NCI-H2029 treated with DMSO at 0.1 percent for 48 hours (cell line): Measurements from ENCODE around the gene VCAN.
A peak's percentile ranks its signal among the peaks of the same experiment; 100 is the strongest.

Source experiments
- DNase-seq: peaks from one replicate; lab custom pipeline; 2025; lab: John Stamatoyannopoulos, UW

VCAN gene

DNA sequence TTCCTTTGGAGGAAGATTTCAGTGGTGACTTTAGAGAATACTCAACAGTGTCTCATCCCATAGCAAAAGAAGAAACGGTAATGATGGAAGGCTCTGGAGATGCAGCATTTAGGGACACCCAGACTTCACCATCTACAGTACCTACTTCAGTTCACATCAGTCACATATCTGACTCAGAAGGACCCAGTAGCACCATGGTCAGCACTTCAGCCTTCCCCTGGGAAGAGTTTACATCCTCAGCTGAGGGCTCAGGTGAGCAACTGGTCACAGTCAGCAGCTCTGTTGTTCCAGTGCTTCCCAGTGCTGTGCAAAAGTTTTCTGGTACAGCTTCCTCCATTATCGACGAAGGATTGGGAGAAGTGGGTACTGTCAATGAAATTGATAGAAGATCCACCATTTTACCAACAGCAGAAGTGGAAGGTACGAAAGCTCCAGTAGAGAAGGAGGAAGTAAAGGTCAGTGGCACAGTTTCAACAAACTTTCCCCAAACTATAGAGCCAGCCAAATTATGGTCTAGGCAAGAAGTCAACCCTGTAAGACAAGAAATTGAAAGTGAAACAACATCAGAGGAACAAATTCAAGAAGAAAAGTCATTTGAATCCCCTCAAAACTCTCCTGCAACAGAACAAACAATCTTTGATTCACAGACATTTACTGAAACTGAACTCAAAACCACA is 67.4 kb downstream of the VCAN start:
- no peak for DNase-seq

DNA sequence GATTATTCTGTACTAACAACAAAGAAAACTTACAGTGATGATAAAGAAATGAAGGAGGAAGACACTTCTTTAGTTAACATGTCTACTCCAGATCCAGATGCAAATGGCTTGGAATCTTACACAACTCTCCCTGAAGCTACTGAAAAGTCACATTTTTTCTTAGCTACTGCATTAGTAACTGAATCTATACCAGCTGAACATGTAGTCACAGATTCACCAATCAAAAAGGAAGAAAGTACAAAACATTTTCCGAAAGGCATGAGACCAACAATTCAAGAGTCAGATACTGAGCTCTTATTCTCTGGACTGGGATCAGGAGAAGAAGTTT is 67.9 kb downstream of the VCAN start:
- DNase-seq = no peak

DNA sequence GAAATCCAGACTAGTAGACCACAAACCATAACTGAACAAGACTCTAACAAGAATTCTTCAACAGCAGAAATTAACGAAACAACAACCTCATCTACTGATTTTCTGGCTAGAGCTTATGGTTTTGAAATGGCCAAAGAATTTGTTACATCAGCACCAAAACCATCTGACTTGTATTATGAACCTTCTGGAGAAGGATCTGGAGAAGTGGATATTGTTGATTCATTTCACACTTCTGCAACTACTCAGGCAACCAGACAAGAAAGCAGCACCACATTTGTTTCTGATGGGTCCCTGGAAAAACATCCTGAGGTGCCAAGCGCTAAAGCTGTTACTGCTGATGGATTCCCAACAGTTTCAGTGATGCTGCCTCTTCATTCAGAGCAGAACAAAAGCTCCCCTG is 68.6 kb downstream of the VCAN start:
- no peak for DNase-seq

DNA sequence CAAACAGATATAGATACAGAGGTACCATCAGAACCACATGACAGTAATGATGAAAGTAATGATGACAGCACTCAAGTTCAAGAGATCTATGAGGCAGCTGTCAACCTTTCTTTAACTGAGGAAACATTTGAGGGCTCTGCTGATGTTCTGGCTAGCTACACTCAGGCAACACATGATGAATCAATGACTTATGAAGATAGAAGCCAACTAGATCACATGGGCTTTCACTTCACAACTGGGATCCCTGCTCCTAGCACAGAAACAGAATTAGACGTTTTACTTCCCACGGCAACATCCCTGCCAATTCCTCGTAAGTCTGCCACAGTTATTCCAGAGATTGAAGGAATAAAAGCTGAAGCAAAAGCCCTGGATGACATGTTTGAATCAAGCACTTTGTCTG is 69.2 kb downstream of the VCAN start:
- no peak for DNase-seq

DNA sequence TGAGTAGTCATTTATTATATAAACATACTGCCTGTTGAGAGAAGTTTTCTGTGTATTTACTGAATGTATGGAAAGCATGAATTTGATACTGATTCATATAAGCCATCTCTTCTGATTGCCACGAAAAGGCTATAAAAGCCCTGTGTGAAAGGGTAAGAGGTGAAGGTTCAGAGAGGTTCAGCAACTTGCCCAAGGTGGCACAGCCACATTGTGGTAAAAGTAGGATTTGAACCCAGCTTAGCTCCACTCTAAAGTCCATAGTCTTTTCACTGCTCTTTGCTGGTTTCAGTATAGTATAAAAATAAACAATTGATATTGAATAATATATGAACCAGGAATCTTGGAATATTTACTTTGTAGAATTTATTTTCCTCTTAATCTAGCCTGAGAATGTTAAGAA is 71.3 kb downstream of the VCAN start:
- no peak for DNase-seq

DNA sequence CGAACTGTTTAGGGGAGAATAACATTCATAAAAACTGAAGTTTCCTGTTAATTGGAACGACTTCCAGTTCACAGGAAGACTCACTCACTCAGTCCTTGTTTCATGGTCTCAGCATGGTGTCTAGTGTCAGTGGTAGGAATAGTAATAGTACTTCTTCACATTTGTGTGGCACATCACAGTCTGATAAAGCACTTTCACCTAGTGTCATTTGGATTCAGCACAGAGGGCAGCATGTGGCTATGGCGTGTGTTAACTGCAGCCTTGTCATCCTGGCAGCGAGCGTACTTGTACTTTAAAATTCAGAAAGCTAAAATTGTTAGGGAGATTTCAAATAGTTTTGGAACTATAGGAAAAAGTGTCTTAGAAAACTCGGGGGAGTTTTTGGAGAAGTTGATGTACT is 72.4 kb downstream of the VCAN start:
- DNase-seq = no peak

DNA sequence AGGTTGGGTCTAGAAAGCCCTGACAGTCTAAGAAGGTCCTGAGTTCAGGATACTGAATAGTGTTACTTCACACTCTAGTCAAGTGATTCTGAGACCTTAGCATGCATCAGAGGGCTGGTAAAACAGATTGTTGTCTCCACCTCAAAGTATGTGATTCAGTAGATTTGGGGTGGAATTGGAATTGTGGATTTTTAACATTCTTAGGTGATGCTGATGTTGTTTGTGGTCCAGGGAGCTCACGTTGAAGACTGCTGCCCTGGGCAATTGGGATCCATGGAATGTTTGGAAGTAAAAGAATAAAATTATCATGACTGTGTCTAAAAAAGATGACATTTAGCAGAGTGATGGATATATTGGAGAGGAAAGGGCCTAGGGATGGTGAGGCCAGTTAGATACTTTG is 75.6 kb downstream of the VCAN start:
- DNase-seq = no peak

DNA sequence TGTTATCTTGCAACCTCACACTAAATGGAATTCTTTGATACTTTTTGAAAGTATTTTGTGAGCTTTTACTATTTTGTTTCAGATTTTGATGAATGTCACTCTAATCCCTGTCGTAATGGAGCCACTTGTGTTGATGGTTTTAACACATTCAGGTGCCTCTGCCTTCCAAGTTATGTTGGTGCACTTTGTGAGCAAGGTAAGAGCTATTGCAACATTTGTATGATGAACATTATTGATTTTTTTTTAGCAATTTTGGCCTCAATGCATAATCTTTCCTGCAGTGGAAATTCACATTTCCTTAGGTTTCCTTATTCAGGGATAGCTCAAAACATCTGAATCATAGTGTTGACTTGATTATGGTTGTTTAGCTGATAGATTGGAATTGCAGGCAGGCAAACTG is 76.3 kb downstream of the VCAN start:
- no peak for DNase-seq

DNA sequence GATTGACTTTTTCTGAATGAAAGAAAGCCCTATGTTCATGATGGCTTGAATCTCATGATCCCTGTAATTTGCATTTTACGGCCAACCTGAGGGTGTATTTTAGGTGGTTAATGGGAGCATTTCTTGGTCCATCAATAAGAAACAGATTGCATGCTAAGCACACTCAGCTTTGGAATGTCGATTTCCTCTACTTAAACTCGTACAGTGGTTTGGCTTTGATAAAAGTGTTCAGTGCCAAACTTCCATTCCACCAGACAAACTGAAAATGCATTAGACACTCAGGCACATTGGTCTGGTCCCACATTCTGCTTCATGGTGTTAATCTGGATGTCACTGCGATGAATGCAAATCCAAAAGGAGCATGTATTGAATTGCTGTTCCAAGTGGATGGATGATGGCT is 77.0 kb downstream of the VCAN start:
- DNase-seq = no peak

DNA sequence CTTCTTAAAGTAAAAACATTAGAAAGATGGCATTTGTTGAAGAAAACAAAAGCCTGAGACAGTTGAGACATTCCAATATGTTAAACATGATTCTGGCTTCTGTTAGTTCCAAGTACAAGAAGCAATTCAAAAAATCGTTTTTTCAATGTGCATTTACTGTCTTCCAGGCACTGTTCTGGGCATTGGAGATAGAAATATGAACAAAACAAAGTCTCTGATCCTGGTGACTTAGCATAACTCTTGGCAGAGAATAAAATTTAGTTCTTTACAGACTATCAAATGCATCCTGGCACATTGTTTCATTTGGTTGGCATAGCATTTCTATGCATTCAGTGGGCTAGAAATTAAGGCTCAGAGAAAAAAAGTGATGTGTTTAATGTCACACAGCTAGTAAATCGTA is 77.5 kb downstream of the VCAN start:
- no peak for DNase-seq

DNA sequence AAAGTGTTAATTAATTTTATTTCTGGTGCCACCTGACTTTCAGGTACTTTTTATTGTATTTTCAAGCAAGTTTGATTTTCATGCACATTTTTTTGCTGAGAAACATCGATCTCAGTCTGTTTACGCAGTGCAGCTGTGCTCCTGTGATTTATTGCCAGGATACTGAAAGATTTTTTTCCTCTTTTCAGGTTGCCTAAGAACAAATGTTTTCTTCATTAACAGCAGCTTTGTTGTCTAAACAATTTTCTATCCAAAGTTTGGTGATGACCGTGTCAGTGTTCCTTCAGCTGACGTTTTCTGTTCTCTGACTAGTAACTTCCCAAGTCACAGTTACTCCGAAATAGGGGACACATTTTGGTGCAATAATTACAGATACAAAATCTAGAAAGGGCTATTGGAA is 78.1 kb downstream of the VCAN start:
- DNase-seq = no peak

DNA sequence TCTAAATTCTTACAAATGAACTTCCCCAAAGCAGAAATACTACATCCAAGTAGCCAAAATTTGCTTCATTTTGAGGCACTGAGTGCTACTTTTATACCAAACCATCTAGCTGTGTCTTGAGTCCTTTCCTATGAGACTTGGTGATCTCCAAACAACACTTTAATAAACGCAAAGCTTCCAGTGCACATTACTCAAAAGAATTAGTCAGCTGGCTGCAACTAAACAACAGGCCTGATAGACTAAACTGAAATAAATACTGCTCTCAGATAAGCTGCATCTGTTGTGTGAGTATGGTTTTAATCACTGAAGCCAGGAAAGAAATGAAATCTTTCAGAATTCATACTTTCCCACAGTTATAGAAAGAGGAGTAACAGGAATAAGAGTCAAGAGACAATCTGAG is 80.3 kb downstream of the VCAN start:
- DNase-seq = no peak

DNA sequence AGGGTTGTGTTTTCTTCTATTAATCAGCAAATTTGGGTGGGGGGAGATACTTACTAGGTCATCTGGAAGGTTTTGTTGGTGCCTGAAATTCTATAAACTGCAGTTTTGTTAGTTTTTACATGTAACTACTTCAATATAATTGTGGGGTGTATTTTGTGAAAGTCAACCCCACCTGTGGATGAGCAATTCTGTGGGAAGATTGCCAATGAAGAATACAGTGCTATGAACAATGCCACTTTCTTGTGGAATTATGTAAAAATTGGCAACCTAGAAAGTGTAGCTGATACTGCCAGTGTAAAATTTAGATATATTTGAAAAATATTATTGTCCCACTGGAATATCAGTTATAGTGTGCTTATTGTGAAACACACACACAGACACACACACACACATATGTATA is 80.7 kb downstream of the VCAN start:
- no peak for DNase-seq

DNA sequence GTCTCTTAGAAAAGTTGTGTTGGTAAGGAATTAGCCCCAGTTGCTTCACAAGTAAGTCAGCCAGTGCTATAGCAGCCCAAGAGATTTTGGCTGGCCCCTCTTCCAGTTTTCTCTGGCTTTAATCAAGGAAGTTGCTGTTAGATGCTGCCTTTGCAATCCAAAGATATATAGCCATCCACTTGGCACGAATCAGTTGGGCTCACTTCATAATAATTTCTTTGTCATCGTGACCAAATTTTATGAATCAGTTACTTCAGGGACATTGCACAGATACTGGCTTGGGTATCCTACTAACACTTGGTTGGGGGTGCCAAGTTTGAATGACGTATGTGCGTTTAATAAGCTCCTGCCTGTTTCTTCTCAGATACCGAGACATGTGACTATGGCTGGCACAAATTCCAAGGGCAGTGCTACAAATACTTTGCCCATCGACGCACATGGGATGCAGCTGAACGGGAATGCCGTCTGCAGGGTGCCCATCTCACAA is 81.5 kb downstream of the VCAN start:
- no peak for DNase-seq

DNA sequence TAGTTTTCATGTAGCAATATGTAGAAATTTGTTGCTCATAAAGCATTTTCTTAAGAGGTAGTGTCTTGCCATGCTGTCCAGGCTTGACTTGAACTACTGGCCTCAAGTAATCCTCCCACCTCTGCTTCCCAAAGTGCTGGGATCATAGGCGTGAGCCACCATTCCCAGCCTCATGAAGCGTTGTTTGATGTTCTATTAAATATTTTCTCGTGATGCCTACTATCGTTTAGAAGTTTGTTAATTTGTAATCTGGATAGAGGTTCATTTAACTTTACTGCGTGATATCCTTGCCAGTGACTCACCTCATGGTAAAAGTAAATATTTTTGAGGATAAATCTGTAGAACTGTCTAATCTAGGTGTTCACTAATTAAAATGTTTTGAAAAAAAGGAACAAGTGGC is 82.6 kb downstream of the VCAN start:
- no peak for DNase-seq

DNA sequence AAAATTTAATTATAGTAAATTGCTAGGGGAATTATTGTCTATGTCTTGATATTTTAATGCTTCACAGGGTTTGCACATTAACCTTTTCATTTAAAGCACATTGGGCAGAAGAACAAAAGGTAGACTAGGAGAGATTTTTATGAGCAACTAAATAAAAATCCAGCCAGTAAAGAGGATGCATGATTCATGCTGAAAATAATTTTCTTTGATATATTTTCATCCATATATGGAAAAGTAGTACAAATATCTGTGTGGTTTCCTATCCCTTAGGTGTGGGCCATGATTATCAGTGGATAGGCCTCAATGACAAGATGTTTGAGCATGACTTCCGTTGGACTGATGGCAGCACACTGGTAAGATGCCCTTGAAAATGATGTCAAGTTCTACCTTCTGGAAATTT is 83.1 kb downstream of the VCAN start:
- DNase-seq = no peak

DNA sequence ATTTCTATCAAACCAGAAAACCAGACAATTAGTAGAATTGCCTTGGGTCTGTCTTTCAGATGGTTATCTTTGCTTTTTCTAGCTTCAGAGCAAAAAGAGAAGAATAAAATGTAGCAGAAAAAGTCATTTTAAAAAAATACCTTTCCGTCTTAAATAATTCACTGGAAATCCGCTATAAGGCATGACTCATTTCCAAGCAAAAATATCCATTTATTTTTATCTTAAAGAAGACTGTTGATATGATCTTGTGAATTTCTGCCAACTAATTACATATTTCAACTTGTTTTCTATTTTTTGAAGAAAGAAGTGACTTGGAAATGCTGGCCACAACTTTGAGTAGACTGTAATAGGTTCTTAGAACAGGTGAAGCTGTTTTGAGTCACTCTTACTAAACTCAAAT is 83.7 kb downstream of the VCAN start:
- no peak for DNase-seq

DNA sequence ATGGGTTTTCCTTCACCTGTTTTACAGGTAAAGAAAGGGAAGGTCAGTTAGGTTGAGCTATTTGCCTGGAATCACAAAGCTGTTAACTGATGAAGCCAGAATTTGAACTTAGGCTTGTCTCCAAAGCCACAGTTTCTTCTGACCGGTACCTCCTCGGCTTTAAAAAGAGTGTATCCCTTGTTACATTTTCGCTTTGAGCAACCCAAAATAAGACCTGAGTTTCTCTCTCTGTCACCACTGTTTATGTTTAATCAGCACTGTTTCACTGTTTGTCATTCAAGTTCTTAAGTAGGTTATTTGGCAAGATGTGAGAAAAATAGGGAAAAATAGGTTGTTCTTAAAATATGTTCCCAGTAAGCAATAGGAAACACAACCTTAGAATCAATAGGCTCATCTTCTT is 84.6 kb downstream of the VCAN start:
- DNase-seq = no peak

DNA sequence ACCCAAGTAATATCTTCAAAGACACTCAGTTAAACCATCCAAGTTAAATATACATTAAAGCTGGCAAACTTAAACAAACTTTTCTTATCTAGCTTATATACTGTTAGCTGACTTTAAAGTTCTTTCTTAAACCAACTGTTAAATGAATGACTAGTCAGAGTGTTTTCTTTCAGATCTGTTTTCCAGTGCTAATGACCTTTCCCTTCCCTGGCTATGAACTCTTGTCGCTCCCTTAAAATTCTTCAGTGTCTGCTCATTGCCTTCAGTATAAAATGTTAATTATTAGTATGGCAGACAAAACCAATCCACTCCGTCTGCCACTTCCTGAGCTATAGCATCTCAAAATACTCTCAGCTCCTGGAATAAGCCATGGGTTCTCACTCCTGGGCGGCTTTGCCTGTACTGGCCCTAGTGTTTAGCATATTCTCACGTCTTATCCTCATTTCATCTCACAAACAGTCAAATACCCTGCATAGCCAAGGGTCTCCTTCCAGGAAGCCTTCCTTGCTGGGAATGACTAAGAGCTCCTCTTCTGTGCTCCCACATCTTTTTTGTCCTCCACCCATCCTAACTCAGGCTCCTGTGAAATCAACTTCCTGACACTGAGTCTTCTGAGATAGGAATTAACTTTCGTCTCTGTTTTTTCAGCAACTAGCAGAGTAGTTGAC is 87.7 kb downstream of the VCAN start:
- DNase-seq = no peak

DNA sequence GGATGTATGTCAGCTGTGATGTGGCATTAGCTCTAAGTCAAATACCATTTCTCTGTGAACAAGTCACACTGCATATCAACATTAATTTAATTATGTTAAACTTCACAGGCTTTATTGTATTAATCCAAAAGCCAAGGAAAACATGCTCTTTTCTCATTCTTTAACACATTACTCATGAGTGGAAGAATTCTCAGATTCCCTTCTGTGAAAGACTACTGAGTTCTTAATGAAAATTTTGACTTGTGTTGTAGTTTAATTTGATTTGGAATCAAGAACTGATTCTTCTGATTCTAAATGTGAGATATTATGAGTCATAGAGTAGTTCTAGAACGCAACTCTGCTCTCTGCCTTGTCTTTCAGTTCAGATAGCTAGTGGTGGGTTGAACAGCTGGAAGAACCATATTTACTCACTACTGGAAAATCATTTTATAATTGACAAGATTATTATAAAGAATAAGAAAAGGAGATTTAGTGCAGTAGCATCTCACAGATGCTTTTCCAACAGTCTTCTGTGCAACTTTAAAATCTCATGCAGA is 90.6 kb downstream of the VCAN start:
- no peak for DNase-seq

DNA sequence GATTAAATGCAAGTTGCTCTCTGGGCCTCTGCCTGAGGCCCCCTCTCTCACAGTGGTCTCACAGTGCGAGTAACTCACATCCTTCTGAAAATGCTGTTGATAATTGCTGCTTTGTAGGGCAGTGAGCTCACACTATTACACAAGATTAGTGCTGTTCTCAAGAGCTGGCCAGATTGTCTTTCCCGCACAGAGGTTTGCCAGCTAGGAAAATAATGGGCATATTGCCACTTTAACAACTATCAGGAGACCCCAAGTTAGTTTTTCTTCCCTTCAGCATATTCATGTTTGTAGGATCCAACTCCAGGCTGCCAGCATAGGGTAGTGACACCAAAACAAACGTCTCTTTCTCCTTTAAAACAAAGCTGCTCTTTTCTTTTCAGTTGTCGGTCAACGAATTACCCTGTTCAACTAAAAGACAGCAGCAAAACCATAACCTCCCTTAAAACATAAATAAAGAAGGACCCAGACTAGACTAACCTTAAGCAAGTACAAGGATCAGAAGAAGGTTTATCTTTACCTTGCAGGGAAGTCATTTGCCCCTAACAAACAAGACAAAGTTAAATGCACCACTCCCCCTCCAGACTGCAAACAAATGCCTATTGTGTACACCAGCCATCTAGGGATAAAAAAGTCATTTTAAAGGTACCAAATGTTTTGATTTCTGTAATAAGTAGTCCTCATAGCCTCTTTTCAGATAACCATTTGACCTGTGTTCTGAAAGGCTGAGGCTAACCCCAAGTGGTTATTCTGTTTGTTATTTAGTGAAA is 91.4 kb downstream of the VCAN start:
- no peak for DNase-seq

DNA sequence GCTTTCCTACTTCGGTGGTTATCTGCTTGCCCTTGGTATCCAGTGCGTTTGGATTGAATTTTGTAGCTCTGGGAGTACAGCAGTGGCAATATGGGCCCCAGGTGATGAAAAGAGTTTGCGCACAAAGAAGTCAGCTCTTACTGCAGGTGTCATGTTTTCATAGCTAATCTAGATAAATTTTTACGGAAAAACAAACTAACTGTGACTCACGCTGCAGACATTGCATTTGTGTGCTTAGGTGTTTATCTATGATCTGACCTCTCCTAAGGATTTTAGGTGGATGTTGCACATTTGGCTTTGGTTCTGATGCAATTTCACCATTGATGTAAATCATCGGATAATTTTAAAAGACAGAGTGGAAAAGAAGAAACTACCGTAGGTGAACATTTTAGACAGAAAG is 92.1 kb downstream of the VCAN start:
- no peak for DNase-seq

DNA sequence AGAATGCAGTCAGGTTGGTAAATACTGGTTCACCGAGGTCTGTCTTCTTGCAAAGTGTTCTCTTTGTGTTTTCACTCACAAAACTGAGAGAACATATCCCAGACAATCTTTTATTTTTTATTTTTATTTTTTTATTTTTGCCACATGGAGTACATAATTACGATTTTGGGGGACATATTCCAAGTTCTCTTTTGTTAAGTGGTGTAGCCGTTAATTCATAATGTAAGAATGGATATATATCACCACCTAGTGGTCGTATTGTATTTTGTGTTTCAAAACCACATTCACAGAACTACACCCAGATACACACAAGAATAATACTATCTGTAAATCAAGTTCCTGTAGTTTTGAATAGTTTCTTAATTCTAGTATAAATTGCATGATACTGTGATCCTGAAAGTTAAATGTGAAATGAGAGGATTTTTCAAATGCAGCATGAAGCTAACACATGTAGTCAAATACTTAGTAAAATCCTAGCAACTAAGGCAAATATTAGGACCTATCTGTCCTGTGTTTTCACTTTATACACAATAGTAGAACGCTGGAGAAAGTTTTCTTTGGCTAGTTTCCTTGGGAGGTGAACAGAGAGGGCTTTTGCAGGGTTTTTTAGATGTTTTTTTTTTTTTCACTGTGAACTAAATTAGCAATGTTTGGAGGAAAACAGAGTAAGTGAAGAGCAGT is 92.7 kb downstream of the VCAN start:
- DNase-seq = peak; percentile 33
